H1 (cell line): ENCODE data around the gene KCMF1. TPM values are rescaled to one million over a fixed set of nuclear protein-coding genes. Genes with fewer than 3 reads are reported as not detected.

Experiments used
- CHD7 ChIP-seq: fragments of 300-600 bp; sonication (generic); IDR thresholded peaks from 2 replicates; pipeline ENCODE4 v1.7.1; 2012; ENCODE audit warnings: low read length, moderate library complexity, mild to moderate bottlenecking, inconsistent platforms; ENCODE audit not compliant: insufficient replicate concordance
- POLR2A ChIP-seq, 2 experiments: IDR thresholded peaks; 1 replicate in 1 of 2; 2 replicates in 1 of 2; pipeline ENCODE4 v1.6.1; 2011; ENCODE audit warnings: low read depth in 2 of 2, low read length in 2 of 2, mild to moderate bottlenecking in 2 of 2; ENCODE audit errors: control extremely low read depth in 1 of 2
- polyA plus RNA-seq, 7 experiments: library from polyadenylated mRNA; depleted of rRNA in 3 of 7; stranded (reverse) in 5 of 7; unstranded in 2 of 7; fragments of >200 nt in 5 of 7; fragments of 200-250 nt in 2 of 7; gene quantifications; 1 replicate in 5 of 7; 2 replicates in 1 of 7; 4 replicates in 1 of 7; pipeline versions ENCODE4 v1.2.1 to v1.2.3, GENCODE V29; 2011 to 2013; ENCODE audit warnings: missing spikeins in 2 of 7, mixed read lengths in 2 of 7
- total RNA-seq: library from RNA; stranded (reverse); fragmentation: NEBNext Ultra II Directional; extraction: Animal tissue kit (Norgen Biotek cat#: 25700); gene quantifications from 2 replicates; pipeline ENCODE4 v1.2.1, GENCODE V29; 2021

Gene KCMF1
- total and polyA plus RNA-seq, 2 of the 8 experiments (the other 6 are each of a cell fraction or from before 2014, with no cell fraction given), result 86.9 to 149 TPM

GRCh38 chr2:85083092-85083491, 112.1 kb downstream of the KCMF1 start (continued):
- no peak for TF ChIP-seq CHD7
- TF ChIP-seq POLR2A (IDR thresholded peaks at IDR 0.05; ENCODE audit: control extremely low read depth in 1 of 2, low read depth in 2 of 2, low read length in 2 of 2), result no peak
- TF ChIP-seq, all 59 proteins: peak for 0
